ENCODE results near the gene NEMF.
"Not testable (repeated sequence)": the region's sequence is repeated elsewhere in the genome, so short reads cannot be mapped to it uniquely, and the experiment has no call there.

Gene NEMF

DNA sequence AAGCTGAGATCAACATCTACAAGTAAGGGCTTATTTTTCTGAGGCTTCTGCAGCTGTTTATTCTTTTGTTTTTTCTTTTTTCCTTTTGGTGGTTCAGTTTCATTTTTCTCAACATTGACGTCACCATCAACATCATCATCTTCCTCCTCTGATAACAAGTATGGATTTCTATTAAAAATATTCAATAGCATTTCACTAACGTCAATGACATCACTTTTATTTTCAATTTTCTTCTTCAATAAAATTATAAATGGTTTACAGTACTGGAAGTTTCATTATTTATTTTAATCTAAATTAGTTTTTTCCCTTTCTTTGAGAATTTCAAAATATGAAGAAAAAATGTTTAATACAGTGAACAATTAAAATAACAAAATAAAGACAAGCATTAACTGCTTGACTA lies 23.9 kb downstream of the NEMF start:
- no peak for DNase-seq (ENCODE audit: low read depth in 2 of 2)

DNA sequence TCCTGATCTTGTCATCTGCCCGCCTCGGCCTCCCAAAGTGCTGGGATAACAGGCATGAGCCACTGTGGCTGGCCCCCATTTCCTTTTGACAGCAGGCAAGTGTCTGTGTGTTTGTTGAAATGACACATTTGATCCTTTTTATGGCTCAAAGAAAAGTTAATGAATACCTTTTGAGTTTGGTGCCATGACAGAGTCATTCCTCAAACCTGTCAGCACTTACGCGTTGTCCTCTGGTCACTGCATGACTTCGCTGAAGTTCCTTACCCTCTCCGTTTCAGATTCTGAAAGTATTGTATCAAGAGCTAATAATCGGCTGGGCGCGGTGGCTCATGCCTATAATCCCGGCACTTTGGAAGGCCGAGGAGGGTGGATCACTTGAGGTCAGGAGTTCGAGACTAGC lies 32.4 kb downstream of the NEMF start:
- DNase-seq (ENCODE audit: low read depth in 2 of 2) = no peak

DNA sequence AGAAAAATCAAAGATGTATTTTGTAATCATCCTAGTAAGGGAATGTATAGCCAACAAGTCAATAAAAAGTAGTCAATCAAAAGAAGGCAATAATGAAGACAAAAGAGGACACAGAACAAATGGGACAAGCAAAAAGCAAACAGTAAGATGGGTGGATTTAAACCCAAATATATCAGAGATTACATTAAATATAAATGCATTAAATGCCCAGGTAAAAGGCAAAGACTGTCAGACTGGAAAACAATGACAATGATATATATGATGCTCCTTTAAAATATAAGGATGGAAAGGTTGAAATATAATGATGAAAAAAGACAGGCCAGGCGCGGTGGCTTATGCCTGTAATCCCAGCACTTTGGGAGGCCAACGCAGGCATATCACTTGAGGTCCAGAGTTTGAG lies 35.7 kb downstream of the NEMF start:
- no peak for DNase-seq (ENCODE audit: low read depth in 2 of 2)

DNA sequence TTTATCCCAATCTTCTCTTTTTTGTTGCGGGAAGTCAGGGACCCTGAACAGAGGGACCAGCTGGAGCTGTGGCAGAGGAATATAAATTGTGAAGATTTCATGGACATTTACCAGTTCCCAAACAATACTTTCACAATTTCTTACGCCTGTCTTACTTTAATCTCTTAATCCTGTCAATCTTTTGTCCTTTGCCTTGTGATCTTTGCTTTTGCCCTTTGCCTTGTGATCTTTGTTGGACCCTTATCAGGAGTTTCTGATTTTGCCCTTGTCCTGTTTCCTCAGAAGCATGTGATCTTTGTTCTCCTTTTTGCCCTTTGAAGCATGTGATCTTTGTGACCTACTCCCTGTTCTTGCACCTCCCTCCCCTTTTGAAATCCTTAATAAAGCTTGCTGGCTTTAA lies 36.5 kb downstream of the NEMF start:
- not testable (repeated sequence) for DNase-seq (ENCODE audit: low read depth in 2 of 2)

DNA sequence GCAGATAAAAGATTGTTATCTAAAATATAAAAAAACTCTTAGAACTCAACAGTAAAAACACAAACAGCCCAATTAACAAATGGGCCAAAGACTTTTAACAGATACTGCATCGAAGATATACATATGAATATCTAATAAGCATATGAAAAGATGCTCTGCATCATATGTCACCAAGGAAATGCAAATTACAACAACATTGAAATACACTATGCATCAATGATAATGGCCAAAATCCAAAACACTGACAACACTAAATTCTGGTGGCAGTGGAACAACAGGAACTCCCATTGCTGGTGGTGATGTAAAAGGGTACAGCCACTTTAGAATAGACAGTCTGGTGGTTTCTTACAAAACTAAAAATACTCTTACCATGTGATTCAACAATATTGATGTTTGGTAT lies 43.8 kb downstream of the NEMF start:
- DNase-seq (ENCODE audit: low read depth in 2 of 2) = no peak

DNA sequence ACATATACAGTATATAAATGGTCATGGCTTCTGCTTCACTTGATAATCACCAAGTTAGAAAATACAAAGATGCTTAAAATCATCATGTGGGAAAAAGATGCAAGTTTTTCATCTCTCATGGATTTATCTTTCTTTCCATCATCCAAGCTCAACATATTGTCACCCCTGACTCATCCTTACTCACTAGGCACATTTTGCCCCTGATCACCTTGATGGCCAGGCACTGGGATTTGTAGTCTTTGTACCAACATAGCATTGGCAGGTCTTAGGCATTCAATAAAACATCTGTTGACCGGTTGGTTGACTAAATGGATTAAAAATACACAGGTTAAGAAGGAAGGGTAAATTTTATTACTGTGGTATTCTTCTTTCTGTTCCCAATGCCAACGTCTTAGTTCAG lies 56.6 kb downstream of the NEMF start:
- DNase-seq (ENCODE audit: low read depth in 2 of 2) = no peak

DNA sequence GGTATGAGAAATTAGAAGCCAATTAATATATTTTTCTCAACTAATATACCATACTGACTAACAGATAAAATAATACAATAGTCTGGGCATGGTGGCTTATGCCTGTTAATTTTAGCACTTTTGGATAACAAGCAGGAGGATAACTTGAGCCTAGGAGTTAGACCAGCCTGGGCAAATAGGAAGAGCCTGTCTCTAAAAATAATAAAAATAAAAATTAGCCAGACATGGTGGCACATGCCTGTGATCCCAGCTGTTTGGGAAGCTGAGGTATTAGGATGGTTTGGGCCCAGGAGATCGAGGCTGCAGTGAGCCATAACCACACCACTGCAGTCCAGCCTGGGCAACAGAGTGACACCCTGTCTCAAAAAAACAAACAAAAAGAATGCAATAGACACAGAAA lies 60.0 kb downstream of the NEMF start:
- no peak for DNase-seq (ENCODE audit: low read depth in 2 of 2)

DNA sequence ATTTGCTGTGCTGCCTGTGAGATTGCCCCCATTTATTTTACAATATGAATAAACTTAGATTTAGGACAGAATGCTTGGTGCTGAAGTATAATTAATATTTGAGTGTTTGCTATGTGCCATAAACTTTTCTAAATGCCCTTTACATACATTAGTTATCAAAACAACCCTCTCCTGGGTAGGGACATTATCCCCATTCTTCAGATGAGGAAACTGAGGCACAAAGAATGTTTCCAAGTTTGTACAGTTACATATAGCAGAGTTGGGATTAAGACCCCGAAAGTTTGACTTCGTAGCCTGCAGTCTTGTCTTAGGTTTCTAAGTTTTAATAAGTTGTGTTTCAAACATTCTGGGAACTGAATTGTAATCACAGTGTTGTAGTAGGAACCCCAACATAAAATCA lies 66.3 kb downstream of the NEMF start:
- no peak for DNase-seq (ENCODE audit: low read depth in 2 of 2)

DNA sequence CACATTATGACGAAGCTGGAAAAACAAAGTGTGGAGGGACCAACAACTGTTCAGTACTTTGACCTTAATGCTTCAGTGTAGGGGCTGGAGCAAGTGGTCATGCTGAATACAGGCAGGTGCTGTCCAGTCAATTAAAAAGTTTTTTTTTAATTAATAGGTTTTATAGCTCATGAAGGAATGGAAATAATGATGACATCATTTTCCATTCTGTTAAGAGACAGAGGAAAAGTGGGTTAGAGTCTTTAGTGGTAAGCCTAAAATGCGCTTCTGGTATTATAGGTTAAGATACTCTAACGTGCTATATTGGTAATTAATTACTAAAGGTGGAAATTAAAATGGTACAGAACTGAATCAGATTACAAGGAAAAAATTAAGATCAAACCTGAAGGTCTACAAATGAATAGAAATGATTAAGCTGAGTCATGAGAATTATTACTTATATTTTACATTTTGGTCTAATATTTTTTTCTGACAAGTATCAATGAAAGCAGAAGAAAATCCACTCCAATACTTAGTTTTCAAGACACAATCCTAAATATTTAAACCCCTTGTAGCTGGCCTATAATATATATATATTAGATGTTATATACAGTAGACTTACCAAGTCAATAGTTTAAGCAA lies 69.1 kb downstream of the NEMF start:
- DNase-seq (ENCODE audit: low read depth in 2 of 2) = no peak

DNA sequence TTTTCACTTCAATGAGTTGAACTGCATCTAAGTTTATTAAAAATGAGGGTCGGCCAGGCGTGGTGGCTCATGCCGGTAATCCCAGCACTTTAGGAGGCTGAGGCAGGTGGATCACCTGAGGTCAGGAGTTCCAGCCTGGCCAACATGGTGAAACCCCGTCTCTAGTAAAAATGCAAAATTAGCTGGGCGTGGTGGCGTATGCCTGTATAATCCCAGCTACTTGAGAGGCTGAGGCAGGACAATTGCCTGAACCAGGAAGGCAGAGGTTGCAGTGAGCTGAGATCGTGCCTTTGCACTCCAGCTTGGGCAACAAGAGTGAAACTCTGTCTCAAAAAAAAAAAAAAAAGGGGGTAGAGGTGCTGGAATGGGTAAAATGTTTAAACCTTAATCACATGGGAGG lies 71.5 kb downstream of the NEMF start:
- not testable (repeated sequence) for DNase-seq (ENCODE audit: low read depth in 2 of 2)

DNA sequence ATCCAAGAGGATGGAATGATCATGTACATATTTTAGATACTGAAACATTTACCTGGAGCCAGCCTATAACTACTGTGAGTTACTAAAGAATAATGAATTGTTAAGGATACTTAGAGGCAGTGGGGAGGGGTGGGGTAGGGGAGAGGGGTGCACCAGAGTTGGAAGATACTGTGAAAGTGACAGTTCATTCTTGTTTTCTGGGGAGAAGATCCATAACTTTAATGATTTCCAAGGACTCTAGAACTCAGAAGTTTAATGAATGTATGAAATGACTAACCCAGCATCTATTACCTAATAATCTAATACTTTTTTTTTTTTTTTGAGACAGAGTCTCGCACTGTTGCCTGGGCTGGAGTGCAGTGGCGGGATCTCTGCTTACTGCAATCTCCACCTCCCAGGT lies 74.2 kb downstream of the NEMF start:
- no peak for DNase-seq (ENCODE audit: low read depth in 2 of 2)

DNA sequence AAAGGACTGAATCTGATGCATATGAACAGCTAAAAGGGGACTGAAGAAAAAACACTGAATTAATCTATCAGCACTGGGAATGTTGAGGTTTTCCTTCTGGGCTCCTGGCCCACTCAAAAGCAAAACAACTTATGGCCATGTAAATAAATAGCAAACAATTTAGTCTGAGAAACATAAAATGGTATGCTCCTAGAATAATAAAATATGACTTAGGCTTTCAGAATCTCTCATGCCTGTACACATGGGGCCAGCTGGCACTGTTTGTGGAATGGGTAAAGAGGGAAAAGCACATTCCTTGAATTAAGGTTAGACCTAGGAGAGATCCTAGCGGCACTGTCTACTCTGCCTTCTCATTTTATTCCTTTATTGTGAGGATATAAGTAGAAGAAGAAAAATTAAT lies 78.5 kb downstream of the NEMF start:
- no peak for DNase-seq (ENCODE audit: low read depth in 2 of 2)

DNA sequence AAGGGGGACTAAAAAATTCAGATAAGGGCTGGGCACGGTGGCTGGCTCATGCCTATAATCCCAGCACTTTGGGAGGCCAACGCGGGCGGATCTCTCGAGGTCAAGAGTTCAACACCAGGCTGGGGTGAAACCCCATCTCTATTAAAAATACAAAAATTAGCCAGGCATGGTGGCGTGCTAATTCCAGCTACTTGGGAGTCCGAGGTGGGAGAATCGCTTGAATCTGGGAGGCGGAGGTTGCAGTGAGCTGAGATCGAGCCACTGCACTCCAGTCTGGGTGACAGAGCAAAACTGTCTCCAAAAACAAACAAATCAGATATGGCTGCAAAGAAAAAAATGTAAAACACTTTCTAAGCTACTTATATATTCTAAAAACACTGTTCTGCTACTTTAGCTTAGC lies 80.9 kb downstream of the NEMF start:
- DNase-seq (ENCODE audit: low read depth in 2 of 2) = not testable (repeated sequence)

DNA sequence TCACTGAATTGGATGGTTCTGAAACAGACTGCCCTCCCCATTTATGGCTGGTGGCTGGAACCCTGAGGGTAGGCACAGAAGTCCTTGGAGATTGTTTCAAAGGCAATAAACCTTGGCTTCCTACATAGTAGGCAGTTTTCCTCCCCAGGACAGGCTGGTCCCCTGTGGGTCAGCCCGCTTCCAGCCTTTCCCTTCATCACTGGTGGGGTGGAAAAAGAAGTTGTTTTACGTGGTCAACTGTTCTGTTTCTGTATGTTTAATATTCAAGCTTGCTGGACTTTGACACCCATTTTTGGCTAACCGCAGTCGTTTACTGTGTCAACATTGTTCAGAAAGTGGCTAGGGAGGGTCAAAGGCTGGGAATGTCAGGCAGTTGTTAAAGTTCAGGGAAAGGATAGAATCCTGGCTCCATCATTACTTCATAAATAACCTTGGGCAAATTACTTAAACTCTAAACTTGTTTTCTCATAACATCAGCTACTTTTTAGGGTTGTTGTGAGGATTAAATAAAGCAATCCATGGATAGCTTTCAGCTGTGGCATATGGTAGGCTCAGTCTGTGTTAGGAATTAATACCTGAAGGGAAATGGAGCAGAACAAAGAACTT lies 82.3 kb downstream of the NEMF start:
- no peak for DNase-seq (ENCODE audit: low read depth in 2 of 2)

DNA sequence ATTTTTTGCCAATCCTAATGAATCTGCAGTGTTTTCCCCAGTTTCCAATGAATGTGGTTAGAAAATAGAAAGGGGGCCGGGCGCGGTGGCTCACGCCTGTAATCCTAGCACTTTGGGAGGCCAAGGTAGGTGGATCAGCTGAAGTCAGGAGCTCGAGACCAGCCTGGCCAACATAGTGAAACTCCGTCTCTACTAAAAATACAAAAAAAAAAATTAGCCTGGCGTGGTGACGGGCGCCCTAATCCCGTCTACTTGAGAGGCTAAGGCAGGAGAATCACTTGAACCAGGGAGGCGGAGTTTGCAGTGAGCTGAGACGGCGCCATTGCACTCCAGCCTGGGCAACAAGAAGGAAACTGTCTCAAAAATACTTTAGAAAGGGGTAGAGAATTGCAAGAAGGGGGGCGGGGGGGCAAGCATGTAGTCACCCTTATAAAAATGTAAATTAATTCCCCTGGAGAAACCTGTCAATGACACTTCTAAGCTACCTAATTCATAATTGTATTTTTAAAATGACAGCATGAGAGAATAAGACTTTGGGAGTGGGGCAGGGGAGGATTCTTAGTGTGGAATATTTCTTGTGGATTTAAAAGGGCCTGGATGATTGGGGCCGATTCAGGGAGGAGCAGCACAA lies 82.9 kb downstream of the NEMF start:
- no peak for DNase-seq (ENCODE audit: low read depth in 2 of 2)

DNA sequence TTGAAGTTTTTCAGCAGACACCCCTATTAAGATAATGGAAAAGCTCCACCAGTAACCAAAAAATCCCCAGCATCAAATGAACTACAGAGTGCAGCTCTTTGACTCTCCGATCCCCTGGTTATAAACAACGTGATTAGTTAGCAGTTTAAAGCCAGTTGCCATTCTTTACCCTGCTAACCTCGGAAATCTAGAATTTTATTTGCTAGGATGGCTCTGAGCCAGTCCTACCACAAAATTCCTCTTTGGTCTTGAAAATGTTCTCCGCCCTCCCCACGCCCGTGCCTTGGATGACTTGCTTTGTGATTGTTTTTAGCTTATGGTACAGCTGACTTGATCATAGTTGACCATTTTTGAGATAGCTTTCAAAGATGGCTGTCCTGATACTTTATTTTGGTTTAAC lies 83.4 kb downstream of the NEMF start:
- no peak for DNase-seq (ENCODE audit: low read depth in 2 of 2)

DNA sequence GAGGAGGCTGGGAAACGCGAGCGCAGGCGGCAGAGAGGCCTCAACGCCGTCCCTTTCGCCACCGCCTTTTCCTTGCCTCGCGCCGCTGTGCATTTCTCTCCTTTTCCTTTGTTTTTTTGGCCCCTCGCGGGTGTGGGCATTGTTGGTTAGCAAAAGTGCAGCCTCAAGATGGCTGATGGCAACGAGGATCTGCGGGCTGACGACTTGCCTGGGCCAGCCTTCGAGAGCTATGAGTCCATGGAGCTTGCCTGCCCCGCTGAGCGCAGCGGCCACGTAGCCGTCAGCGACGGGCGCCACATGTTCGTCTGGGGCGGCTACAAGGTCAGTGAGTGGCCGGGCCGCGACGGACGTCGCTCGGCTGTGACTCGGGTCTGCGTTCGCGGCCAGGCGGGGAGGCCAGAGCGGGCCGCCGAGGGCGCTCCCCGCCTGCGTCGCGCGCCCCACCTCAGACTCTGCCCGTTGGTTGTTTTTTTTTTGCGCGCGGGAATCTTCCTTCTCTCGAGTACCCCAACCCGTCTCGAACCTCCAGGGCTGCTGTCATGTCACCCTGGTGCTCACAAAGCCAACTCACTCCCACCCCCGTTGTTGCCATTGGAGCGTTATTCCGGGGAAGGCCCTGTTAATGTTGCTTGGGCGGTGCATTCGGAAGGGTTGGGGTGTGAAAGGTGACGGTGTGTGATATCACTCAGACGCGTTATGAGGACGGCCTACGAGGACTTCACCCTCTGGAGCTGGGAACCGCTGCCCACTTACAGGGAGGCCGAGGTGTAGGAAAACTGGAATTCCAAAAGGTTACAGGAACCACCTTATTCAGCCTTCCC lies 84.1 kb downstream of the NEMF start:
- peak; percentile 50 to 58 for DNase-seq (ENCODE audit: low read depth in 2 of 2)

DNA sequence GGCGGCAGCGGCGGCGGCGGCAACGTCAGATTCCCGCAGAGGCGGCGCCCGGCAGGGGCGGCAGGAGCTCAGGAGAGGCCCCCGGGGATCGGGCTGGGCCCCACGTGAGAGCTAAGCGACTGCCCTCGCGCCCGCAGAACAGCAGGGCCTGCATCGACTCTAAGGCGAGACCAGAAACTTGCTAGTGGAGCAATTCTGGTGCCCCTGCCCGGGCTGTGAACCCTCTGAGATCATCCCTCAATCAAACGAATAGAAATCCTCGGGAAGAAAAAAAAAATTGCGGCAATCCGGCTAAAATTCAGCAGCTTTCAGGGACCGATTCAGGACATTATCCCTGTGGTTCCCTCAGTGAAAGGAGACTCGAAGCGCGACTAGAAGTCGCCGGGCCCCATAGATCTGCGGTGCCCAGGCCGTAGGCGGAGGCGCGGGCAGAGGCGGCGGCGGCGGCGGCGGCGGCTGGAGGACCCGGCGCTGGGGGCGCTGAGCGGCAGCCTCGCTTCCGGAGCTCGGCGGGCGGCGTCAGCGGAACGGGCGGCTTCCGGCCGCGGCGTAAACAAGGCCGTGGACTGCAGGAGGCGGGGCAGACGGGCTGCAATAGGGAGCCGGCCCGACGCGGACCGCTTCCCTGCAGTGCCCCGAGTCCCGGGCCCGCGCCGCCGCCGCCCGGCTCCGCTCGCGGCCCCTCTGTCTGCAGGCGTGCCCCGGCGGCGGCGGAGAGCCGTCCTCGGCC lies 84.9 kb downstream of the NEMF start, which contains the start of gene KLHDC2:
KLHDC2 (plus strand) TSS at position 583 of the 730 bp plus-strand sequence. CDS start 316 bp downstream, outside the sequence.
- peak; percentile 65 to 89 for DNase-seq (ENCODE audit: low read depth in 2 of 2)

DNA sequence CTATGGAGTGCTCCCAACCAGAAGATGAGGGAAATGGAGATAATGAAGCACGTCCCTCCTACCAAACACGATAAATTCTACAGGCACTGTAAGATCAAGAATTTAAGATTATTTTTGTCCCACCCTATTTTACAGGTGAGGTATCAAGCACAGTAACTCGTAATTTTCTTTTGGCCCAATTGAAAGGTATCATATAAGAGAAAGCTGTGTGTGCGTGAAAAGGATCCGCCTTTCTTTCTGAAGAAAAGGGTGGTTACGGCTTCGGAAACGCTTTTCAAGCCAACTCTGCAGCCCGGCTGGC lies 85.4 kb downstream of the NEMF start:
- no peak for DNase-seq (ENCODE audit: low read depth in 2 of 2)

DNA sequence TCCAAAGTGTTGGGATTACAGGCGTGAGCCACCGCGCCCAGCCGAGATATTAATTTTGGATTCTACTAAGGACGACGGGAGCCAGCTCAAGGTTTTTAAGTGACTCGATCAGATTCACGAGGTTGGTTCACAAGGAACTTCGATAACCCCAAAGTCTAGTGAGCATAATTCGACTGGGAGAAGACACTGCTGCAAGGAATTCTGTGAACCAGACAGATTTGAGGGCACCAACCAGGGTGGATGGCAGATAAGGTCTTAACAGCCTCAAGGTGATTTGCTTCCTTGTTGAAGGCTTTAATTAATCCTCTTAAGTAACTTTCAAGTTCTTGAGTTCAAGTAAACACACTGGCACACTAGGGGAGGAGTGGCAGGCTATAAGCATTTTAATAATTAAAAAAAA lies 85.7 kb downstream of the NEMF start:
- no peak for DNase-seq (ENCODE audit: low read depth in 2 of 2)

DNA sequence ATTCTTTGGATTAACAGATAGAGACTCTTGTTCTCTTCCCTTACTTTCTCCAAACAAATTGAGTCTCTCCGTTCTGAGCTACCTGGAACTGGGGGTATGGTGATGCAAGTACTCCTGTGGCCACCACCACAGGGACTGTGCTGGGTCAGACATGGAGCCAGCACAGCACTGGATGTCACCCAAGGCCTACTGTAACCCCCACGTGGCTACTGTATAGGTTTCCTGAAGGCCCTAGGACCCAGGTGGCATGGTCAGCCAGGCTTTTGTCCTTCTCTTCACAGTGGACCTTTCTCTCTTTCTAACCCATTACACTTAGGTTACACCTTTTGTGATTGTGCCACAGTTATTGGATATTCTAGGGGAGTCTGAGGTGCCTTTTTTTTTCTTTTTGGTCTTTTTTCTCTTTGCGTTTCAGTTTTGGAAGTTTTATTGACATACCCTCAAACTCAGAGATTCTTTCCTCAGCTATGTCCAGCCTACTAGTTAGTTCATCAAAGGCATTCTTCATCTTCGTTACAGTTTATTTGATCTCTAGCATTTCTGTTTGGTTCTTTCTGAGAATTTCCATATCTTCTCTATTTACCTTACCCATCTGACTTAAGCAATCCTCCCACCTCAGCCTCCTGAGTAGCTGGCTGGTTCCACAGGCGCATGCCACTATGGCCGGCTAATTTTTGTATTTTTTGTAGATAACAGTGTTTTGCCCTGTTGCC lies 90.6 kb downstream of the NEMF start:
- no peak for DNase-seq (ENCODE audit: low read depth in 2 of 2)

Data from stimulated activated CD8-positive, alpha-beta memory T cell treated with anti-CD3 and anti-CD28 coated beads, Interleukin-7, amount 100 ng/mL, for 4 hours (primary cell).